ENCODE measurements around the gene ATP6V1B1.
A peak's percentile ranks its signal among the peaks of the same experiment; 100 is the strongest.

The ATP6V1B1 gene

GRCh38 chr2:70981866-70982810 lies 46.4 kb downstream of the ATP6V1B1 start:
- no peak for TF ChIP-seq CTCF (IDR thresholded peaks at IDR 0.05)
- Histone ChIP-seq H3K36me3 (peaks cover 17% of the 10 kb centered on the region), H3K4me3 (ENCODE audit: low read depth in 1 of 2, low read length in 1 of 2) (no peak overlapping the region), H3K27ac (no peak overlapping the region), H3K4me1 (ENCODE audit: control insufficient read depth in 1 of 2, insufficient read depth in 1 of 2, low read depth in 1 of 2, low read length in 1 of 2) (peaks cover 13 to 29% of the 10 kb centered on the region in 2 experiments), H3K27me3 (peaks cover 28% of the 10 kb centered on the region), H3K9me3 (no peaks in the 10 kb centered on the region)

GRCh38 chr2:70982971-70983370 lies 47.3 kb downstream of the ATP6V1B1 start:
- Histone ChIP-seq H3K27me3 (peaks cover 20% of the 10 kb centered on the region), H3K36me3 (peaks cover 26% of the 10 kb centered on the region), H3K4me1 (ENCODE audit: control insufficient read depth in 1 of 2, insufficient read depth in 1 of 2, low read depth in 1 of 2, low read length in 1 of 2) (peaks cover 8 to 21% of the 10 kb centered on the region in 2 experiments), H3K4me3 (ENCODE audit: low read depth in 1 of 2, low read length in 1 of 2) (no peak overlapping the region), H3K27ac (no peak overlapping the region), H3K9me3 (no peaks in the 10 kb centered on the region)
- no peak for TF ChIP-seq CTCF (IDR thresholded peaks at IDR 0.05)

GRCh38 chr2:70983506-70984227 lies 48.0 kb downstream of the ATP6V1B1 start:
- peaks cover 1 to 14% of the 10 kb centered on the region in 2 experiments for H3K4me1 ChIP-seq (ENCODE audit: control insufficient read depth in 1 of 2, insufficient read depth in 1 of 2, low read depth in 1 of 2, low read length in 1 of 2)
- H3K9me3 ChIP-seq = no peaks in the 10 kb centered on the region
- TF ChIP-seq CTCF (IDR thresholded peaks at IDR 0.05) = no peak
- no peak overlapping the region for H3K27ac ChIP-seq
- no peak overlapping the region for H3K4me3 ChIP-seq (ENCODE audit: low read depth in 1 of 2, low read length in 1 of 2)
- peaks cover 33% of the 10 kb centered on the region for H3K36me3 ChIP-seq
- H3K27me3 ChIP-seq = peaks cover 13% of the 10 kb centered on the region

GRCh38 chr2:70984228-70984575 lies 48.5 kb downstream of the ATP6V1B1 start:
- no peak overlapping the region for H3K4me3 ChIP-seq (ENCODE audit: low read depth in 1 of 2, low read length in 1 of 2)
- H3K36me3 ChIP-seq = peaks cover 38% of the 10 kb centered on the region
- no peak overlapping the region for H3K27ac ChIP-seq
- peaks cover 8% of the 10 kb centered on the region for H3K27me3 ChIP-seq
- H3K4me1 ChIP-seq (ENCODE audit: control insufficient read depth in 1 of 2, insufficient read depth in 1 of 2, low read depth in 1 of 2, low read length in 1 of 2) = peaks cover 0 to 9% of the 10 kb centered on the region in 2 experiments
- H3K9me3 ChIP-seq = no peaks in the 10 kb centered on the region
- no peak for TF ChIP-seq CTCF (IDR thresholded peaks at IDR 0.05)

- H3K9me3 ChIP-seq = no peaks in the 10 kb centered on the region
- peaks cover 43% of the 10 kb centered on the region for H3K36me3 ChIP-seq
- peaks cover 2% of the 10 kb centered on the region for H3K27me3 ChIP-seq
- no peak overlapping the region for H3K4me3 ChIP-seq (ENCODE audit: low read depth in 1 of 2, low read length in 1 of 2)
- H3K27ac ChIP-seq = no peak overlapping the region
- peaks cover 0 to 8% of the 10 kb centered on the region in 2 experiments for H3K4me1 ChIP-seq (ENCODE audit: control insufficient read depth in 1 of 2, insufficient read depth in 1 of 2, low read depth in 1 of 2, low read length in 1 of 2)
- TF ChIP-seq CTCF (IDR thresholded peaks at IDR 0.05) = peak; percentile 78
Observed at GRCh38 chr2:70984576-70985282, 49.0 kb downstream of the ATP6V1B1 start.
